Sigmoid colon (tissue), 3 donors: ENCODE results near the gene GJA1.
"Not testable (repeated sequence)": the region's sequence is repeated elsewhere in the genome, so short reads cannot be mapped to it uniquely, and the experiment has no call there.

Experiments
- CTCF ChIP-seq, 4 experiments: fragments of 450-650 bp in 3 of 4; fragments of 200-600 bp in 1 of 4; IDR thresholded peaks; one replicate each; pipeline ENCODE4 v1.5.1; 2016 to 2019; ENCODE audit warnings: antibody characterized with exemption in 4 of 4, mild to moderate bottlenecking in 3 of 4, moderate library complexity in 2 of 4
- POLR2A ChIP-seq, 2 donors: fragments of 450-650 bp; IDR thresholded peaks; one replicate each; pipeline ENCODE4 v1.6.1; 2016; ENCODE audit warnings: antibody characterized with exemption in 2 of 2, mild to moderate bottlenecking in 2 of 2, moderate library complexity in 2 of 2

GRCh38 chr6:121397188-121397587, 38.3 kb upstream of the GJA1 start:
- TF ChIP-seq POLR2A, CTCF (IDR thresholded peaks at IDR 0.05): not testable (repeated sequence)
